ENCODE measurements around the gene RIC8A.

The RIC8A gene

DNA sequence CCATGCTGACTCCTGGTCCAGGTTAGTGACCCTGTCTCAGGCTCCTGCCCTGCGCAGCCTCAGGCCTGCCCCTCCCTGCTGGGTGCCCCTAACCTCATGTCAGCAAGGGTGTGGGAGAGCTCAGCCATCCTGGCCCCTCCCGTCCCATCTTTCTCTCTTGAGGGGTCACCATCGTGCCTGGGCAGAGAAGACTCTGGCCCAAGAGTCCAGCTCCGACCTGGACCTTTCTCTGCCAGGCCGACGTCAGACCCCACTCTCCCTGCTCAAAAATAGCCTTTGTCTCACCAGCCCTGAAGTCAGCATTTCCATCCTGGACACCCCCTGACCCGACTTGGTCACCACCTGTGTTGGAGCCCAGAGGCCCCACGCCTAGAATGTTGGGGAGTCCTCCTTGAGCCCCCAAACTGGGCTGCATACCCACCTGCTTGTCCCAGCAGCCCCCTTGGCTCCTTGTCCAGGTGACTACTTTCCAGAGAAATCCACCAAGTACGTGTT is 9.7 kb upstream of the RIC8A start:
- H3K4me3 ChIP-seq (ENCODE audit: low read length in 2 of 2): no peak overlapping the region
- H3K27ac ChIP-seq (ENCODE audit: low read depth in 2 of 2, low read length in 2 of 2): no peak overlapping the region
- no peaks in the 10 kb centered on the region for H3K27me3 ChIP-seq (ENCODE audit: control insufficient read depth in 2 of 2, insufficient read depth in 2 of 2, low read length in 2 of 2)
- no peaks in the 10 kb centered on the region for H3K4me1 ChIP-seq (ENCODE audit: control insufficient read depth in 2 of 2, insufficient read depth in 2 of 2, low read length in 2 of 2)
- peaks cover 3 to 11% of the 10 kb centered on the region in 2 donors for H3K36me3 ChIP-seq (ENCODE audit: control insufficient read depth in 2 of 2, insufficient read depth in 2 of 2, low read length in 2 of 2)
- H3K9ac ChIP-seq (ENCODE audit: low read depth in 1 of 2, low read length in 2 of 2): no peak overlapping the region
- H3K9me3 ChIP-seq (ENCODE audit: control insufficient read depth in 2 of 2, low read length in 2 of 2): no peaks in the 10 kb centered on the region

DNA sequence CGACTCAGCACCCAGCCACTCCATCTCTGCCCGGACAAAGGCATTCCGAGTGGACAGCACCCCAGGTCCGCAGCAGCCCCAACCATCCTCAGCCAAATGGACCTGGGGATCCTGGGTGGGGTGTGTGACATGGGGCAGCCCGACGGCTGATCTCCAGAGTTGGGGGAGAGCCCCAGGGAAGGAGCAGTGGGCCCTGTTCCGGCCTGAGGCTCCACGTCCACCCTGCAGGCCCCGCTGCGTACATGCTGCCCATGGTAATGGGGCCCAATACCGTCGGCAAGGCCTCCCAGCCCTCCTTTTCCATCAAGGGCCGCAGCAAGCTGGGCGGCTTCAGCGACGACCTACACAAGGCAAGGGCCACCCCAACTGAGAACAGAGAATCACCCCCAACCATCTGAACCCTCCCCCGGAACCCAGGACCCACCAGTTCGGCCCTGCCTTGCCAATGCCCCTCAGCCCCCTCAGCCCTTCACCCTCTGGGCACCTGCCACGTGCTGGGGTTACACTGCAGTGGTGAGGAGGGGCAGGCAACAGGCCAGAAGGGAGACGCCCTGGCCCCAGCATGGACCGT is 9.2 kb upstream of the RIC8A start:
- Histone ChIP-seq H3K9ac (ENCODE audit: low read depth in 1 of 2, low read length in 2 of 2) (no peak overlapping the region), H3K36me3 (ENCODE audit: control insufficient read depth in 2 of 2, insufficient read depth in 2 of 2, low read length in 2 of 2) (peaks cover 3 to 17% of the 10 kb centered on the region in 2 donors), H3K4me1 (ENCODE audit: control insufficient read depth in 2 of 2, insufficient read depth in 2 of 2, low read length in 2 of 2) (no peaks in the 10 kb centered on the region), H3K27me3 (ENCODE audit: control insufficient read depth in 2 of 2, insufficient read depth in 2 of 2, low read length in 2 of 2) (no peaks in the 10 kb centered on the region), H3K4me3 (ENCODE audit: low read length in 2 of 2) (no peak overlapping the region), H3K27ac (ENCODE audit: low read depth in 2 of 2, low read length in 2 of 2) (no peak overlapping the region), H3K9me3 (ENCODE audit: control insufficient read depth in 2 of 2, low read length in 2 of 2) (no peaks in the 10 kb centered on the region)

DNA sequence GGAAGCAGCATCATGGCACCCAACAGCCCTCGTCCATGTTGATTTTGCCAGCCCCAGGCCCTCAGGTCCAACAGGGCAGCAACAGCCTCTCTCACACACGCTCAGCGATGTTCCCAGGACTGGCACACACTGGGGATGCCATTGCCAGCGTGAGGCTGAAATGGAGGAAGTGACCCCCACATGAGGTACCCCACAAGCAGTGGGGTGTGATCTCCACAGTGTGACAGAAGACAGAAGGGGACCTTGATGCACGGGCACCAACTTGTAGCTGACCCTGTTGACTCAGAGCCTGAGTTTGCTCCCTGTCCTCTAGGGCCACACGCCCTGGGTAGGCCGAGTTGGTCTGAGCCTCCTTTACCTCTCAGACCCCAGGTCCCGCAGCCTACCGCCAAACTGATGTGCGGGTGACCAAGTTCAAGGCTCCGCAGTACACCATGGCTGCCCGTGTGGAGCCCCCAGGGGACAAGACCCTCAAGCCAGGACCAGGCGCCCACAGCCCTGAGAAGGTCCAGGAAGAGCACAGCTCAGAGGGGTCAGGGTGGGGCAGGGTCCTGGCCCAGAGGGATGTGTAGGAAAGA is 8.4 kb upstream of the RIC8A start:
- H3K9me3 ChIP-seq (ENCODE audit: control insufficient read depth in 2 of 2, low read length in 2 of 2): no peaks in the 10 kb centered on the region
- H3K27ac ChIP-seq (ENCODE audit: low read depth in 2 of 2, low read length in 2 of 2): no peak overlapping the region
- H3K4me1 ChIP-seq (ENCODE audit: control insufficient read depth in 2 of 2, insufficient read depth in 2 of 2, low read length in 2 of 2): peaks cover 0 to 4% of the 10 kb centered on the region in 2 donors
- no peak overlapping the region for H3K4me3 ChIP-seq (ENCODE audit: low read length in 2 of 2)
- H3K27me3 ChIP-seq (ENCODE audit: control insufficient read depth in 2 of 2, insufficient read depth in 2 of 2, low read length in 2 of 2): no peaks in the 10 kb centered on the region
- no peak overlapping the region for H3K9ac ChIP-seq (ENCODE audit: low read depth in 1 of 2, low read length in 2 of 2)
- peaks cover 9 to 24% of the 10 kb centered on the region in 2 donors for H3K36me3 ChIP-seq (ENCODE audit: control insufficient read depth in 2 of 2, insufficient read depth in 2 of 2, low read length in 2 of 2)

DNA sequence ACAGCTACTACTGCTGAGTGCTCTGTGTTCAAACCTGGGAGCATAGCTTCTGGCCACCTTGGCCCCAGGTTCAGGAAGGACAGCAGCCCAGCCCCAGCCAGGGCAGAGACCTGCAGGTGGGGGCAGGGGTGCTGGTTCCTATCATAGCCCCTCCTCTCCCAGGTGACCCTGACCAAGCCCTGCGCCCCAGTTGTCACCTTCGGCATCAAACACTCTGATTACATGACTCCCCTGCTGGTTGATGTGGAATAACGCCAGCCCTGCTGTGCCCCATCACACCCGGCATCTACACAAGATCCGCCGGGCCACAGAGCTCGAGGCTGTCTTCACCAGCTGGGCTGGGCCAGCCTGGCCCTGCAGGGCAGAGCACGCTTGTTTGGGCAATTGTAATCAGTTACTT is 7.7 kb upstream of the RIC8A start:
- Histone ChIP-seq H3K27me3 (ENCODE audit: control insufficient read depth in 2 of 2, insufficient read depth in 2 of 2, low read length in 2 of 2) (no peaks in the 10 kb centered on the region), H3K9me3 (ENCODE audit: control insufficient read depth in 2 of 2, low read length in 2 of 2) (no peaks in the 10 kb centered on the region), H3K4me1 (ENCODE audit: control insufficient read depth in 2 of 2, insufficient read depth in 2 of 2, low read length in 2 of 2) (peaks cover 0 to 4% of the 10 kb centered on the region in 2 donors), H3K9ac (ENCODE audit: low read depth in 1 of 2, low read length in 2 of 2) (no peak overlapping the region), H3K36me3 (ENCODE audit: control insufficient read depth in 2 of 2, insufficient read depth in 2 of 2, low read length in 2 of 2) (peaks cover 15 to 31% of the 10 kb centered on the region in 2 donors), H3K27ac (ENCODE audit: low read depth in 2 of 2, low read length in 2 of 2) (no peak overlapping the region), H3K4me3 (ENCODE audit: low read length in 2 of 2) (no peak overlapping the region)

DNA sequence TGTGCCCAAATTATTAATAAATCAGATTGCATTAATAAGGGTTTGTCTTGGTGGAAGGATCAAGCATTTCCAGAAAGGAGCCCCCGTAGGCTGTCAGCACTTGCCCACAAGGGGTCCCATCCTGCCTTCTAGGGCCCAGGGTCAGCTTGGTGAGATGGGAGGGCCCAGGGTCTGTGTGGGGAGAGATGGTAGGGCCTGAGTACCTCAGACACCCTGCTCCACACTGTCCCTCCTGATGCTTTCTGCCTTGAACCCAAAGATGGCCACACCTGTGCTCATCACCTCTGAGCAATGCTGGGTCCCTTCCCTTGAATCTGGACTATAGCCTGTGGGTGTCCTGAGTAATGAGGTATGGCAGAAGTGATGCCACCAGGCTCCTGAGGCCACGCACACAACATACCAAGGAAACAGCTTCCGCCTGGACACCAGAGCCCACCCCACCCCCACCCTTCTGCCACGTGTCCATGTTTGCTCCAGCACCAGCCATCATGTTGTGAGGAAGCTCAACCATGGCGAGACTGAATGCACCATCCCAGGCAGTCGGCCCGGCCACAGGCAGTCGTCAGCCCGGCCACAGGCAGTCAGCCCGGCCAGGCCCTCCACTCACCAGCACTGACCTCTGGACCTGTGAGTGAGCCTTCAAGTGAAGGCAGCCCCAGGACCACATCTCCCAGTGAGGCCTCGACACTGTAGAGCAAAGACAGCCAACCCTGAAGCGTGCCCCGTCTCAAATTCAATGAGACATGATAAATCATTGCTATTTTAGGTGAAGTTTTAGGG is 7.1 kb upstream of the RIC8A start:
- Histone ChIP-seq H3K4me3 (ENCODE audit: low read length in 2 of 2) (no peak overlapping the region), H3K4me1 (ENCODE audit: control insufficient read depth in 2 of 2, insufficient read depth in 2 of 2, low read length in 2 of 2) (peaks cover 2 to 4% of the 10 kb centered on the region in 2 donors), H3K9ac (ENCODE audit: low read depth in 1 of 2, low read length in 2 of 2) (no peak overlapping the region), H3K27ac (ENCODE audit: low read depth in 2 of 2, low read length in 2 of 2) (no peak overlapping the region), H3K9me3 (ENCODE audit: control insufficient read depth in 2 of 2, low read length in 2 of 2) (no peaks in the 10 kb centered on the region), H3K27me3 (ENCODE audit: control insufficient read depth in 2 of 2, insufficient read depth in 2 of 2, low read length in 2 of 2) (no peaks in the 10 kb centered on the region), H3K36me3 (ENCODE audit: control insufficient read depth in 2 of 2, insufficient read depth in 2 of 2, low read length in 2 of 2) (peaks cover 20 to 36% of the 10 kb centered on the region in 2 donors)

DNA sequence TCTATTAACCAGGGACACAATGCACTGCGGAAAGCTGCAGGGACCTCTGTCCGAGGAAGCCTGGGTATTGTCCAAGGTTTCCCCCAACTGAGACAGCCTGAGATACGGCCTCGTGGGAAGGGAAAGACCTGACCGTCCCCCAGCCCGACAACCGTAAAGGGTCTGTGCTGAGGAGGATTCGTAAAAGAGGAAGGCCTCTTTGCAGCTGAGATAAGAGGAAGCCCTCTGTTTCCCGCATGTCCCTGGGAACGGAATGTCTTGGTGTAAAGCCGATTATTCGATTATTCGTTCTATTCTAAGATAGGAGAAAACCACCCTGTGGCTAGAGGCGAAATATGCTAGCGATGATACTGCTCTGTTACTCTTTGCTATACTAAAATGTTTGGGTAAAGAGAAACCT is 5.5 kb upstream of the RIC8A start:
- Histone ChIP-seq H3K9me3 (ENCODE audit: control insufficient read depth in 2 of 2, low read length in 2 of 2) (no peaks in the 10 kb centered on the region), H3K9ac (ENCODE audit: low read depth in 1 of 2, low read length in 2 of 2) (no peak overlapping the region), H3K4me1 (ENCODE audit: control insufficient read depth in 2 of 2, insufficient read depth in 2 of 2, low read length in 2 of 2) (peaks cover 14% of the 10 kb centered on the region in 2 donors), H3K36me3 (ENCODE audit: control insufficient read depth in 2 of 2, insufficient read depth in 2 of 2, low read length in 2 of 2) (peaks cover 23 to 42% of the 10 kb centered on the region in 2 donors), H3K4me3 (ENCODE audit: low read length in 2 of 2) (no peak overlapping the region), H3K27ac (ENCODE audit: low read depth in 2 of 2, low read length in 2 of 2) (no peak overlapping the region), H3K27me3 (ENCODE audit: control insufficient read depth in 2 of 2, insufficient read depth in 2 of 2, low read length in 2 of 2) (no peaks in the 10 kb centered on the region)

DNA sequence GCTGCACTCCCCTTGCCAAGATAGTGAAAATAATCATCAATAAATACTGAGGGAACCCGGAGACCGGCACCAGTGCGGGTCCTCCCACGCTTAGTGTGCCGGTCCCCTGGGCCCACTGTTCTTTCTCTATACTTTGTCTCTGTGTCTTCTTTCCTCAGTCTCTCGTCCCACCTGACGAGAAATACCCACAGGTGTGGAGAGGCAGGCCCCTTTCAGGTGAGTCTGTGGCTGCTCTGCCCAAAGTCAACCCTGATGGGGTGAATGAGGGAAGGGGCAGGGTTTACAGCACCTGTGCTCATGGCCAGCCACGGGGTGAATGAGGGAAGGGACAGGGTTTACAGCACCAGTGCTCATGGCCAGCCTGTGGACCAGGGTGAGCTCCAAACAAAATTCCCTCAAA is 5.0 kb upstream of the RIC8A start:
- Histone ChIP-seq H3K4me3 (ENCODE audit: low read length in 2 of 2) (no peak overlapping the region), H3K36me3 (ENCODE audit: control insufficient read depth in 2 of 2, insufficient read depth in 2 of 2, low read length in 2 of 2) (peaks cover 23 to 42% of the 10 kb centered on the region in 2 donors), H3K9me3 (ENCODE audit: control insufficient read depth in 2 of 2, low read length in 2 of 2) (no peaks in the 10 kb centered on the region), H3K27ac (ENCODE audit: low read depth in 2 of 2, low read length in 2 of 2) (no peak overlapping the region), H3K9ac (ENCODE audit: low read depth in 1 of 2, low read length in 2 of 2) (no peak overlapping the region), H3K4me1 (ENCODE audit: control insufficient read depth in 2 of 2, insufficient read depth in 2 of 2, low read length in 2 of 2) (peaks cover 14% of the 10 kb centered on the region in 2 donors), H3K27me3 (ENCODE audit: control insufficient read depth in 2 of 2, insufficient read depth in 2 of 2, low read length in 2 of 2) (no peaks in the 10 kb centered on the region)

DNA sequence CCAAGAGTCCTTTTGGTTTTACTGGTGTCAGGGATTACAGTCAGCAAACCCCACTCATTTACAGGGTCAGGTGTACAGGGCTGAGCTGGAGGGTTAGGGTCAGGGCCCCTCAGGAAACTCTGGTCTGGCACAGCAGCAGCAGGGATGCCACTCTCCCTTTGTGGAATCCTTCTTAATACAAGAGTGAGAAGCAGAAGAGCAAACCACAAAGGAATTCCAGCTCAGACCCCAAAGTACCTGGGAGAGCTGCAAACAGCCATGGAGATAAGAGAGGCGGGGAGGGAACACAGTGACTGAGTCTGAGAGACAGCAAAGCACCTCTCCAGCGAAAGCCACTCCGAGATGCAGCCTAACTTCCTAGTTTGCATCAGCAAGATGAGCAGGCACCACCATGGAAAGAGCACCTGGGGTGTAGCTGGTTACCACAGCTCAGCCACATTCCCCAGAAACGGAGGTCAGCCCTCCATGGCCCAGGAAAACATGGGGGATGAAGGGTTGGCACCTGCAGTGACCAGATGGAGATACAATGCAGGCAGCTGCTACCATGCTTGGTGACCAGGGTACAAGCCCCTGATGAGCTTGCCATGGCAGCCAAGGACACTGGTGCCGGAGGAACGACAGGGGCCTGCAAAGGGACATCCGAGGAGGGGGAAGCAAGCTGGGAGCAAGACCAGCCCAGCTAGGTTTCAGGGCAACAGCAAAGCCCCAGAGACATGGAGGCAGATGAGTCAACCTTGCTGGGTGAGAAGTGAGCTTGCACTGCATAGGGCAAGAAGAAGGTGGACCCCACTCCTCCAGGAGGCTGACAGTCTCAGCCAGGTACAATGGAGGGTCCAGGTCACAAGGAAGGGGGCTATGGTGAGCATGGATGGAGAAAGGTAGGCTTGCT is 4.2 kb upstream of the RIC8A start:
- H3K36me3 ChIP-seq (ENCODE audit: control insufficient read depth in 2 of 2, insufficient read depth in 2 of 2, low read length in 2 of 2): peaks cover 23 to 42% of the 10 kb centered on the region in 2 donors
- no peaks in the 10 kb centered on the region for H3K9me3 ChIP-seq (ENCODE audit: control insufficient read depth in 2 of 2, low read length in 2 of 2)
- H3K9ac ChIP-seq (ENCODE audit: low read depth in 1 of 2, low read length in 2 of 2): no peak overlapping the region
- H3K27me3 ChIP-seq (ENCODE audit: control insufficient read depth in 2 of 2, insufficient read depth in 2 of 2, low read length in 2 of 2): no peaks in the 10 kb centered on the region
- no peak overlapping the region for H3K4me3 ChIP-seq (ENCODE audit: low read length in 2 of 2)
- no peak overlapping the region for H3K27ac ChIP-seq (ENCODE audit: low read depth in 2 of 2, low read length in 2 of 2)
- peaks cover 14% of the 10 kb centered on the region in 2 donors for H3K4me1 ChIP-seq (ENCODE audit: control insufficient read depth in 2 of 2, insufficient read depth in 2 of 2, low read length in 2 of 2)

DNA sequence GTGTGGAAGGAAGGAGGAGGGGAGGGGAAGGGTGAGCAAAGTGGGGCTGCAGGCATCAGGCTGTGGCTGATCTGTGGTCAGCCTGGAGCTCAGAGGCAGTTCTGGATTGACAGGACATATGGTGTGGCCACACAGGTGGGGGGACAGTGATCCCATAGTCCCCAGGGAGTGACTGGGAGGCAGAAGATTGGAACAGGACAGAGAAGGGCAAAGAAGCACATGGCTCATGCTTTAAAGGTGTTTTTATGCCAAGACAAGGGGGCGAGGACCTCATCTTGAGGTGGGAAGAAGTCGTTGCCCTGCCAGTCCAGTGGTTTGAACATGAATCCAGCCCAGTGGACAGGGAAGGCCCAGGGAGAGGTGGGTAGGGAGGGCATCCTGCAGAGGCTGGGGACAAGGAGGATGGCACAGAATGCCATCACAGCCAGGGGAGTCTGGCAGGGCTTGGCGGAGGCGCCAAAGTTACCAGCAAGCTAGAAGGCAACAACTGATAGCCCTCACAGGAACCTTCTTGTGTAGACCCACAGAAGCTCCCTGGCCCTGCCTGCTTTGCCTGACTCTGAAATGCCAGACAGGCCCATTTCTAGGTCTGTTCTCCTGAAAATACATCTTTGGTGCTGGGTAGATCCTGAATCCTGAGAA is 3.4 kb upstream of the RIC8A start:
- Histone ChIP-seq H3K9me3 (ENCODE audit: control insufficient read depth in 2 of 2, low read length in 2 of 2) (no peaks in the 10 kb centered on the region), H3K9ac (ENCODE audit: low read depth in 1 of 2, low read length in 2 of 2) (no peak overlapping the region), H3K4me3 (ENCODE audit: low read length in 2 of 2) (no peak overlapping the region), H3K4me1 (ENCODE audit: control insufficient read depth in 2 of 2, insufficient read depth in 2 of 2, low read length in 2 of 2) (peaks cover 14% of the 10 kb centered on the region in 2 donors), H3K27me3 (ENCODE audit: control insufficient read depth in 2 of 2, insufficient read depth in 2 of 2, low read length in 2 of 2) (no peaks in the 10 kb centered on the region), H3K36me3 (ENCODE audit: control insufficient read depth in 2 of 2, insufficient read depth in 2 of 2, low read length in 2 of 2) (peaks cover 23 to 42% of the 10 kb centered on the region in 2 donors), H3K27ac (ENCODE audit: low read depth in 2 of 2, low read length in 2 of 2) (no peak overlapping the region)
